CD14-positive monocyte (primary cell): Measurements from ENCODE around the gene UBQLNL. TPM values are rescaled to one million over a fixed set of nuclear protein-coding genes. Genes with fewer than 3 reads are reported as not detected.
A peak's percentile ranks its signal among the peaks of the same experiment; 100 is the strongest.

Source experiments
- DNase-seq, 3 donors: peaks; one replicate each; pipeline ENCODE4 v3.0.0-alpha.2; 2011 to 2022
- H2AFZ ChIP-seq: 2 replicates; pipeline ENCODE4 v1.6.0; 2012; ENCODE audit warnings: mild to moderate bottlenecking, low read depth, low read length, inconsistent platforms; ENCODE audit not compliant: insufficient read depth, poor library complexity, severe bottlenecking
- H3K27ac ChIP-seq, 2 donors: 1 replicate in 1 of 2; 2 replicates in 1 of 2; pipeline ENCODE4 v1.5.1; 2012 to 2013; ENCODE audit warnings: low read length in 2 of 2, control low read depth in 1 of 2, inconsistent platforms in 1 of 2, low read depth in 1 of 2, mild to moderate bottlenecking in 1 of 2
- H3K27me3 ChIP-seq, 2 donors: one replicate each; pipeline versions ENCODE4 v1.6.0 to v1.6.1; 2011 to 2013; ENCODE audit warnings: low read length in 2 of 2; ENCODE audit not compliant: control insufficient read depth in 2 of 2, insufficient read depth in 2 of 2
- H3K36me3 ChIP-seq, 2 donors: replicated peaks in 1 of 2; 1 replicate in 1 of 2; 2 replicates in 1 of 2; pipeline versions ENCODE4 v1.5.1 to v1.6.1; 2012 to 2013; ENCODE audit warnings: low read length in 2 of 2, control low read depth in 1 of 2, inconsistent platforms in 1 of 2, mild to moderate bottlenecking in 1 of 2; ENCODE audit not compliant: insufficient read depth in 2 of 2, control insufficient read depth in 1 of 2
- H3K4me1 ChIP-seq, 2 donors: 1 replicate in 1 of 2; 2 replicates in 1 of 2; pipeline versions ENCODE4 v1.5.1 to v1.6.1; 2012 to 2013; ENCODE audit warnings: low read length in 2 of 2, control low read depth in 1 of 2, inconsistent platforms in 1 of 2, mild to moderate bottlenecking in 1 of 2, moderate library complexity in 1 of 2; ENCODE audit not compliant: insufficient read depth in 2 of 2, control insufficient read depth in 1 of 2
- H3K4me2 ChIP-seq: replicated peaks from 2 replicates; pipeline ENCODE3; 2012; ENCODE audit warnings: low read length, moderate library complexity, mild to moderate bottlenecking; ENCODE audit not compliant: poor library complexity, severe bottlenecking; ENCODE audit errors: extremely low read depth
- H3K4me3 ChIP-seq, 3 experiments: fragments of 200-600 bp in 1 of 3; sonication (generic) in 1 of 3; replicated peaks in 1 of 3; 1 replicate in 2 of 3; 2 replicates in 1 of 3; pipeline ENCODE4 v1.5.1; 2011 to 2013; ENCODE audit warnings: low read length in 3 of 3, mild to moderate bottlenecking in 3 of 3, control low read depth in 2 of 3, low read depth in 2 of 3, inconsistent platforms in 1 of 3, moderate library complexity in 1 of 3
- H3K79me2 ChIP-seq: 2 replicates; pipeline ENCODE4 v1.6.0; 2012; ENCODE audit warnings: mild to moderate bottlenecking, control low read depth, inconsistent platforms, low read length, moderate library complexity; ENCODE audit not compliant: insufficient read depth
- H3K9ac ChIP-seq: 2 replicates; pipeline ENCODE4 v1.6.0; 2017; ENCODE audit warnings: low read length, mild to moderate bottlenecking; ENCODE audit not compliant: insufficient read depth, poor library complexity, severe bottlenecking
- H3K9me3 ChIP-seq, 2 donors: replicated peaks in 1 of 2; 1 replicate in 1 of 2; 2 replicates in 1 of 2; pipeline versions ENCODE4 v1.5.1 to v1.6.1; 2012 to 2013; ENCODE audit warnings: low read length in 2 of 2, control low read depth in 1 of 2; ENCODE audit not compliant: control insufficient read depth in 1 of 2, insufficient read depth in 1 of 2
- H4K20me1 ChIP-seq: 2 replicates; pipeline ENCODE4 v1.6.0; 2012; ENCODE audit warnings: mild to moderate bottlenecking, low read length, control low read depth, moderate library complexity; ENCODE audit not compliant: insufficient read depth
- H3K27ac Mint-ChIP-seq, 7 donors: one replicate each; pipeline ENCODE4 v1.8.0; 2020; ENCODE audit warnings: mild to moderate bottlenecking in 7 of 7, mixed read lengths in 7 of 7, moderate library complexity in 6 of 7, inconsistent platforms in 2 of 7
- H3K27me3 Mint-ChIP-seq, 3 donors: one replicate each; pipeline ENCODE4 v1.8.0; 2021 to 2022; ENCODE audit warnings: low read depth in 3 of 3, mild to moderate bottlenecking in 3 of 3, mixed read lengths in 3 of 3, moderate library complexity in 3 of 3, inconsistent platforms in 1 of 3
- H3K36me3 Mint-ChIP-seq, 2 donors: one replicate each; pipeline ENCODE4 v1.8.0; 2020; ENCODE audit warnings: mixed read lengths in 2 of 2, inconsistent platforms in 1 of 2, mild to moderate bottlenecking in 1 of 2
- H3K4me1 Mint-ChIP-seq: one replicate; pipeline ENCODE4 v1.8.0; 2020; ENCODE audit warnings: mild to moderate bottlenecking, mixed read lengths
- H3K4me3 Mint-ChIP-seq, 2 donors: one replicate each; pipeline ENCODE4 v1.8.0; 2020; ENCODE audit warnings: mild to moderate bottlenecking in 2 of 2, mixed read lengths in 2 of 2, moderate library complexity in 1 of 2
- H3K9me3 Mint-ChIP-seq, 7 donors: one replicate each; pipeline ENCODE4 v1.8.0; 2020 to 2022; ENCODE audit warnings: mixed read lengths in 7 of 7, mild to moderate bottlenecking in 6 of 7, moderate library complexity in 6 of 7, inconsistent platforms in 2 of 7
- CTCF ChIP-seq: fragments of 200-600 bp; IDR thresholded peaks from one replicate; pipeline ENCODE4 v1.8.0; 2022; ENCODE audit warnings: antibody characterized with exemption, mild to moderate bottlenecking
- WGBS: methylation state at CpG from one replicate; pipeline ENCODE4 v1.1.5; 2013; ENCODE audit warnings: missing lambda C conversion rate; ENCODE audit not compliant: insufficient coverage; 5-methylcytosine and 5-hydroxymethylcytosine counted together
- intact Hi-C, 2 donors: fragments of 100-400 bp; cut with micrococcal nuclease; formaldehyde crosslinking; loops; one replicate each; pipeline versions ENCODE4 v1.15.0 to v1.15.1; 2023
- polyA plus RNA-seq, 3 donors: library from polyadenylated mRNA; depleted of rRNA in 1 of 3; unstranded in 2 of 3; stranded (reverse) in 1 of 3; fragments of 300-500 nt in 2 of 3; fragments of >200 nt in 1 of 3; fragmentation: Illumina TruSeq in 2 of 3; gene quantifications; 1 replicate in 2 of 3; 2 replicates in 1 of 3; pipeline ENCODE4 v1.2.3, GENCODE V29; 2012 to 2021

Gene UBQLNL
- polyA plus RNA-seq, 3 donors, result 0.33 TPM; not detected in 2

- H3K9me3 ChIP-seq, result no peaks in the 10 kb centered on the region
- no peak for TF ChIP-seq CTCF
- Mint-ChIP-seq H3K36me3 (no peaks in the 10 kb centered on the region), H3K4me3 (no peak overlapping the region), H3K9me3 (peaks cover 0 to 7% (median 3%) of the 10 kb centered on the region in 7 donors), H3K27ac (peak overlapping the region in 1 of 7 donors; percentile 16), H3K27me3 (peaks cover 0 to 2% (median 0%) of the 10 kb centered on the region in 3 donors), H3K4me1 (no peaks in the 10 kb centered on the region)
- H3K36me3 ChIP-seq, result no peaks in the 10 kb centered on the region
- H3K27ac ChIP-seq, result no peak overlapping the region
- WGBS, result no CpG with 5 or more reads among the region's 2 CpGs
- DNase-seq, result no peak
- no peaks in the 10 kb centered on the region for H3K4me1 ChIP-seq
- H4K20me1 ChIP-seq, result no peaks in the 10 kb centered on the region
- H3K4me2 ChIP-seq, result no peak overlapping the region
- no peak overlapping the region for H2AFZ ChIP-seq
- no peak overlapping the region for H3K4me3 ChIP-seq
- H3K79me2 ChIP-seq, result no peaks in the 10 kb centered on the region
- H3K9ac ChIP-seq, result no peak overlapping the region
- intact Hi-C loops, result no loop called here
- no peaks in the 10 kb centered on the region for H3K27me3 ChIP-seq
Observed at GRCh38 chr11:5504403-5504921, 12.0 kb downstream of the UBQLNL start.

- no peak overlapping the region for H3K4me3 ChIP-seq
- Mint-ChIP-seq H3K27me3 (peaks cover 0 to 1% (median 1%) of the 10 kb centered on the region in 3 donors), H3K27ac (no peak overlapping the region), H3K4me1 (no peaks in the 10 kb centered on the region), H3K9me3 (peaks cover 0 to 1% (median 0%) of the 10 kb centered on the region in 7 donors), H3K4me3 (no peak overlapping the region), H3K36me3 (no peaks in the 10 kb centered on the region)
- no peak for TF ChIP-seq CTCF
- H3K36me3 ChIP-seq, result no peaks in the 10 kb centered on the region
- H2AFZ ChIP-seq, result no peak overlapping the region
- H3K9ac ChIP-seq, result no peak overlapping the region
- DNase-seq, result peak in 1 of 3 donors; percentile 6
- H3K9me3 ChIP-seq, result no peaks in the 10 kb centered on the region
- 93% methylated on average over 5 of the region's 6 CpGs for WGBS
- no peak overlapping the region for H3K27ac ChIP-seq
- H4K20me1 ChIP-seq, result no peaks in the 10 kb centered on the region
- intact Hi-C loops, result no loop called here
- no peak overlapping the region for H3K4me2 ChIP-seq
- H3K4me1 ChIP-seq, result no peaks in the 10 kb centered on the region
- H3K27me3 ChIP-seq, result no peaks in the 10 kb centered on the region
- H3K79me2 ChIP-seq, result no peaks in the 10 kb centered on the region
Observed at GRCh38 chr11:5500393-5500801, 16.1 kb downstream of the UBQLNL start.
